ENCODE results near the gene CBLN1.
"Not testable (repeated sequence)": the region's sequence is repeated elsewhere in the genome, so short reads cannot be mapped to it uniquely, and the experiment has no call there.

The CBLN1 gene

DNA sequence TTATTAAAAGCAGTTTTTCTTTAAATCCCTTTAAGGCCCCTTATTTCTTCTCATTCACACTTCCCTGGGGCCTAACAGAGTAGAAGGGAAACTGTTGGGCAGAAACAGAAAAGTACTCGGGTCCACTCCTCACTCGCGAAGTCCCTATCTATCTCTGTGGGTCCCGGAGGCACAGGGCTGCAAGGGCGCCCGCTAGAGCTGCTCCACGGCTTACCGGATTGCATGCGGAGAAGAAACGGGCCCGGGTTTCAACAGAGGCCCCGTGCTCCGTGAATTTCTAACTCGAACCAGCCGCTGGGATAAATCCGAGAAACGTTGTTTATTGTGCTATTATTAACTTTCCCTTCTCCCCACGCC is 4.3 kb downstream of the CBLN1 start:
- no peak for DNase-seq

DNA sequence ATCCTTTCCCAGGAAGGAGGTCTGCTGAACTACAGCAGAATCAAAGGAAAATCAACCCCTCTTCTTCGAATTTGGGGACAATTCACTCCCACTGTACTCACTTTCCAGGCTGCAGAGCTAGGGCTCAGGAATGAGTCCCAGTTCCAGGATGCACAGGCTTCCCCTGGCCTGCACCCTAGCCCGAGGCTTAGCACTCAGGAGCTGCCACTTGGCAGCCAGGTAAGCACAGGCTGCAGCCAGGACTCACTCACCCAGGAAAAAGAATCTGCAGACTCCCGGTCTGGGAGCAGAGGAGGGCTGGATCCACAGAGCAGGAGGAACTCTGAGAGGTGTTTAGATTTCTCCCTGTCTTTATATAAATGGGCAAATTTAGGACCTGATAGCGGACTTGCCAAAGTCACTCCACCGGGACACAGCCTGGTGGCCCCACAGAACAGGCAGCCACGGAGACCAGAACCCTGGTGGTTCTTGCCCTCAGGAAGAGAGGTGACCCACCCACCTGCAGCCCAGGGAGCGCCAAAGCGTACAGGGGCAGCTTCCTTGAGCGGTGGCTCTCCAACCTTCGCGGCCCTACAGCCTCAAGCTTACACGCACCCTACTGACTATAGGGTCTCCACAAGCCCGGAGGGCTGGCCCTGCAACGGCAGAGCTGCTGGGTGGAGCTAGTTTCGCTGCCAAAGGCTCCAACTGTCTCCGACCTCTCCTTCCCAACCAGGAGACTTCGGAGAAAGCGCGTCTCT is 4.8 kb downstream of the CBLN1 start:
- DNase-seq: no peak

DNA sequence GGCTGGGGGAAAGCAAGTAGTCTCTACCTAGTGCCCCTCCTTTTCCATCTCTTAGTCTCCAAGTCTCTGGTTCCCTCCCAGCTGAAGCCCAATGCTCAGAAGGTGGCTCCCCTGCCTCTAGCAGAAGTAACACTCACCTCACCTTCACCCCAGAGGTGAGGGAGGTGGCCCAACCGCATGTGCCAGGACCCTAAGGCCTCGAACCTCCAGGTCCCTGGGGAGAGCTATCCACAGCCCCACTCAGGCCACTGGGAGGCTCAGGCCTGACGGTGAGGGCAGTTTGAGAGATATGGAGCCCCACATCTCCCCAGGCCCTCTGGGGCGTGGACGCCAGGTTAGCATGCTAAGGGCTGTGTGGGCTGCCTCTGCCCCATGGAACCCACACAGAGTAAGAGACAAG is 5.8 kb downstream of the CBLN1 start:
- DNase-seq: no peak

DNA sequence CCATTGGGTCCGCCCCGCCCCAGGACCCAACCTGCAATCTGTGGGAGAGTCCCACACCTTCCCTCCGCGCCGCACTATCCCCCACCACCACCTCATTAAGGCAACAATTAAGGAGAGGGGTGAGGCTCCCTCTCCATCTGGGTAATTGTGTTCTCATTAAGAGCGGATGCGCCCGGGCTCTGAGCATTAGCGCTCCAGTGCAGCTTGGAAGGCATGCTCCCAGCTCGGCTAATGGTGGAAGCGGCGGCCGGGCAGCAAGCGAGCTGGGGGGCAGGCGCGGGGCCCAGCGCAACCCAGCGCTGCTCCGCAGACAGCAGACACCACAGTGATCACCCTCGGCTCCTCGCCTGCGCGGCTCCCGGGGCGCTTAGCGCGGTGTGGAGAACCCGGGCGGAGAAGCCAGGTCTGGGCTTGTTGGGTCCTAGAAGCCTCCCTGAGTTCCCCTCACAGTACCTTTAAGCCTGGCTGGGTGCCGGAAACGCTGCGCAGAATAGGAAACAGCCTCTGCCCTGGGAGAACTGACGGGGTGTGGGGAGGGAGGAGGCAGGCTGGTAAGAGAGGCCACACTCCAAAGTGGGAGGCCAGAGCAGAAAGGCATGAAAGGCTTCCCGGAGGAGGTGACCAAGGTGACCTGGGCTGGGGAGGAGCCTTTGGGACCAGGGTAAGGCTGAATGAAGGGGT is 6.4 kb downstream of the CBLN1 start:
- no peak for DNase-seq

DNA sequence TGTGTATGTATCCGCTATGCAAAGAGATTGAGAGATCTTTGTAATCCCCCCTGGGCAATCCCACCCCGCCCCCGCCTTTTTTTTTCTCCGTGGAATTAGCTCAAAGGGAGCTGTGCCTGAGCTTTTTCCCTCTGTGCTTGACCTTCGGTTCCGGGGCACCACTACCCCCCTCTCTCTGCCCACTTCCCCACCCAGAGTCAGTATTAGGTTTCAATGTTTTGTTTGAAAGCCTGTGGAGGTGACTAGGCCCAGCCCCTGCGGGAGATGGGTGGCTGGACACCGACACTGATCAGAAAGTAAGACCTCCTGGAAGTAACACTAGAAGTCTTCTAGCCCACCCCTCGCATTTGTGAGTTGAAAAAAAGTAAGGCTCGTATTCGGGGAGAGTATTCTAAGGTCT is 7.0 kb downstream of the CBLN1 start:
- DNase-seq: no peak

DNA sequence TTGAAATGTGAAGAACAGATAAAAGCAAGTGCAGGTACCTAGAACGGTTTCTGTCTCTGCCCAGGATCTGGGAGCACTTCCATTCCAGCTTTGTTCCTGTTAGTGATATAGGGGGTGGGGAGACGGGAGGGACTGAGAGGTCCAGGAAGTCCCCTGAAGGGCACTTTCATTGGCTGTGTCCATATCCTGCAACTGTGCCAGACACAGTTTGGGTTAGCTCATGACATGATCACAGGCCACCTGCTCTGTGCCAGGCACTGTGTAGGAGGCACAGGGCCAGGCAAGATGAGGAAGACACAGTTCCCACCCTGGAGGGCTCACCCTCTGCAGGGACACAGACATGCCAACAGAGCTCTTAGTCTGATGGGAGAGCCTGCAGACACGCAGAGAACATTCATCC is 7.9 kb downstream of the CBLN1 start:
- DNase-seq: no peak

DNA sequence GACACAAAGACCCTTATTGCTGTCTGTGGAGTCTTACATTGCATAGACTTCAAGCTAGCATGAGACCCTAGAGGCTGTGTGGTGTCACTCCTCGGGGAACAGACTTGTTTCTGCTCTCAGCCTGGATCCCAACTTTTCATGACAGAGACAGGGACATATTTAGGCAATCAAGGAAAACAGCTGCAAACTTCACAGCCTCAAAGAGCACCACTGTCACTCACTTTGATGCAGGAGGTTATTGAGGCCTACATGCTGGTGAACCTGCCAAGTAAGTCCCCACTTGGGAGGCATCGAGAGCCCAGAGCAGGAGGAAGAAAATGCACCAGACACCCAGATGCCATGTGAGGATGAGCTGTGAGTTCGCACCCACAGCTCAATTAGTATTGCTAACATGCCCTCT is 10.3 kb downstream of the CBLN1 start:
- no peak for DNase-seq

DNA sequence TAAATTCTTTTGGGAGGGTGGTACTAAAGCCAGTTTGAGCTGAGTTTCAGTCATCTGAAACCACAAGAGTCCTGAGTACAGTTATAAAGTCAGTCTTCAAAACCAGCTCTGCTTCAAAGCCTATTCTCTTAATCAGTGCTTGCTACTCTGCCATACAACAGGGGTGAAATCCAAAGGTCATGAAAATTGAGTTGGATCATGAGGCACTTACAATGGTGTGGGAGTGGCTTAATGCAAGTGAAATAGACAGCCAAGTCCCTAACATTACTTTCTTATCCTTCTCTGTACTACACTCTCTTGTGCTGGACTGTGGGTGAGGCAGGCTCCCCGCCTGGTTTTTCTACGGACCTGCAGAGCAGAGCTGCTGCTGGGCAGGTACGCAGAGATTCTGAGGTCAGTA is 12.4 kb downstream of the CBLN1 start:
- DNase-seq: no peak

DNA sequence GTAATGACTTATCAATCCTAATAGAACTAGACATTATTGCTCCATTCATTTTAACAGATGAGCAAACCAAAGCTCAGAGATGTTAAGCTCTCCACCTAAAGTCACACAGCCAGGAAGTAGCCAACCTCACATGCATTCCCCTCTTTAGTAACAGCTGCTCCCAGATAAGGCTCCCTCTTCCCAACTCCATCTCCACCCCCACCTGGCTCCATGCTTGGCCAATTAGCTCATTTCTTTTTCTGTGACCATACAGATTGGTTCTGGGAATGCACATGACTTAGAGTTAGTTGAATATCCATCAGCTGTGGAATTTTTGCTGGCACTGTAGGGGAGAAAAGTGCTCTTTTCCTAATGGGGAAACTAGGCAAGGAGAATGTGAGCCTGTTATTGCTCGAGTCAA is 13.0 kb downstream of the CBLN1 start:
- no peak for DNase-seq

DNA sequence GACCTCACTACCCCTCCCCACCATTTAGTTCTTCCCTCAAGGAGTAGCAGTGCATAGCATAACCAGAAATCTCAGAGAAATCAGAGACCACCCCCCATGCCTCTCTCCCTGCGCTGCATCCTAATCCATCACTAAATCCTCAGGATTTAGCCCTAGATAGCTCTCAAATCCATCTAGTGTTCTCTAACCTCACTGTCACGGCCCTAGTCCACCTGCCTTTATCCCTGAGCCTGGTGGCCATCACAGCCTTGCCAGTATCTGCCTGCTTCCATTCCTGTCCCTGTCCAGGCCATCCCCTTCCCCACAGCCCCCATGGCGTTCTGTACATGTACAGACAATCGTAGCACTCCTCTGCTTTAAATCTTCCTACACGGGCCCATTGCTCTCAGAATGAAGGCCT is 19.1 kb downstream of the CBLN1 start:
- no peak for DNase-seq

DNA sequence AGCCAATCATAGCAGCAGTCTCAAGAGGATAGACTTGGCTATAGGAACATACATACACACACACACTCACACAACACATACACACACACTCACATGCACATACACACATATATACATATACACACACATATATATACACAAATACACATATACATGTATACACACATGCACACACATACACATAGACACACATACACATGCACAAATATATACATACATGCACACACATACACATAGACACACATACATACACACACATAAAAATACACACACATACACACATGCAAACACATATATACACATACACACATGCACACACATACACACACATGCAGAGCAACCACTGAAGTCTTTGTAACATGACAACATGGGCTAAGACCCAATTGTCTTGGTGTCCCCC is 19.7 kb downstream of the CBLN1 start:
- DNase-seq: no peak

DNA sequence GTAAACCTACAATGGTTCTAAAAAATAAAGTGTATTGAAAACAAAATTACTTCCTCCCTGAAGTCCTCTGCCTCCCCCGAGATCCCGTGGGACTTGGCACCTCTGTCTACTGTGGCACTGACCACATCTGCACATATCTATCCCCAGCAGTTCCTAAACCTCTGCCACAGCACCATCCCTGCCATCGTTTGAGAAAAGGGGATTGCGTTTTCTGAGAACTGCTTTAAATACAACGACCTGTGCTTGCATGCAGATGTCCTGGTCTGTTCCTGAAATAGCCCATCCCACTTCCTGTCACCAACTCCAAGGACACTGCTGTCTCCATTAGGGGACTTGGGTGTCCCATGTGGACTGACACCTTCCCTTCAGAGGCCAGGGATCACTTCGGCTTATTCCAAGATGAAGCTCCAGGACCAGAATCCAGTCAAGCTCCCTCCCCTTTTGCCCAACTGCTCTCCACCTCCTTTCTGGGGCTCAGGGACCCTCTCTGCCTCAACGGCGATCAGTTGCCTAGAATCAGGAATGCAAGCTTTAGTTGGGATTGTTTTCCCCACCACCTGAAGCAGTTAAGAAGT is 20.6 kb downstream of the CBLN1 start:
- DNase-seq: no peak

DNA sequence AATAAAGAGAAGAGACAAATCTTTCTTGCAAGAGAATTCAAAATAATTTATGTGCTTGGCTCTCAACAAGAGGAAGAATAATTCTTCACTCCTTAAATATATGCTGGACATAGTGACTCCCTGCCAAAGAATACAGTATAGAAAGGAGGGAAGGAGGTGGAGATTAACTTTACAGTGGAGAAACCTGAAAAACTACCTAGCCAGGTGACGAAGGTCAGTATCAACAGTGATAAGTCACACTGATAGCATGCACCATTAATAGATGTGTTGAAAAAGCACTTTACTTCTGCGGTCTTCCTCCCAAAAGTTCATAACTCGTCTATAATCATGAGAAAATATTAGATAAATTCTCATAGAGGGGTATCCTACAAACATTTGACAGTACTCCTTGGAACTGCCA is 21.4 kb downstream of the CBLN1 start:
- DNase-seq: no peak

DNA sequence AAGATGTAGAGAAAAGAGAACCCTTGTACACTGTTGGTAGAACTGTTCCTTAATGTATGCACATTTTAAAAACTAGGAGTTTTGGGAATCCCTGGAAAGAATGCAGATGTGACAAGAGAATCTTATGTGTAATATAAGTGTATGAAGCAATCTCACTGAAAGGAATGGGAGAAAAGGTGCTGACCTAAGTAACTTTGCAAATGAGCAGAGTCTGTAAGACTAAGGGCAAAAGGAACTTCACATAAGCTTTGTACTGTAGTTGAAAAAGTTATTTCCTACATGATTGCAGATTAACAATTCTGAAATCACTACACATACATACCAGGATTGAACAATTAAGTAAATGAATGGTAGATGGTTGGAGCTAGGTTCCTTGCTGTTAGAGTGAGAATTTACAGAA is 22.3 kb downstream of the CBLN1 start:
- no peak for DNase-seq

DNA sequence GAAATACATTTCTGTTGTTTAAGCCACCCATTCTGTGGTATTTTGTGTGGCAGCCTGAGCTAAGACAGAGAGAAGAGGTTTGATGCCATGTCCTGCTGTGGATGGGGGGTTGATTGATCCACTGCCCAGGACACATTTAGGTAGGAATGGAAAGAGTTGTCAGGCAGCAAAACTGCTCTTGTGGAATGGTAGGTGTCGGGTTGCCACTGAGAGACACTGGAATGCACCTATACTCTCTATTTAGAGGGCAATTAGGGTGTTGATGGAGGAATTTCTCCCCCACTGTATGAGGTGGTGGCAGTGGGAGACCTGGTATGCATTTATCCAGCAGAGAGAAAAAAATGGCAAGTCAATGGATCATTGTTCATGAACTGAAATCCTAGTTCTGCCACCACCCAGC is 30.9 kb downstream of the CBLN1 start:
- no peak for DNase-seq

DNA sequence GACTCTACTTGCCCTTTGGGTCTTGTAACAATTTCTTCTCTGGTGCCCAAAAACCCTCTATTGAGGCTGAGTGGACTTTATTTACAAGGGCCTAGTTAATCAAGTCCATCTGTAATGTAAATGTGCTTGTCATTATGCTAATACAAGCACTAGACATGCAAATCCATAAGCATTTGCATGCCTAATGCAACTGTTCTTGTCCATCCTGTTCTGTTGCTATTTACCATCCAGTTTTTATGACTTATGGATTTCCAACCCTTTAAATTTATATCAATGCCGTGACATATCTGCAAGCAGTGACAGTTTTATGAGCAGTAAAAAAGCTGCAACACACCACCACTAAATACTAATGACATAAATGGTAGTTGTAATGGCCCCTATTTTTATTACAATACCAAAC is 33.4 kb downstream of the CBLN1 start:
- DNase-seq: no peak

DNA sequence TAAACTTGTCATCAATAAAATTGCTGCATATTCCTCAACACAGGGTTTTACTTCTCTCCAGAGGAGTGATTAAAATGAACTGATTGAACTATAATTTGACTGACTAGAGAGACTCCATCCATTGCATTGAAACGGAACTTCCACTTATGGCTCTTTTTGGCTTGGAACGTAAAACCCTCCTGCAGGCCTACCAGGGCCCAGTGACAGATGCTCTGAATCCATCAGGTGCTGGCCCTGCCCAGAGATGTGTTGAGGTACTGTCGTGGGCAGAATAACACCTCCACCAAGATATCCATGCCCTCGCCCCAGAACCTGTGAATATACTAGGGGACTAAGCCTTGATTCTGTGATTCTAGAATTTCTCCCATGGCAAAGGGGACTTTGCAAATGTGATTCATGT is 45.4 kb downstream of the CBLN1 start:
- no peak for DNase-seq

DNA sequence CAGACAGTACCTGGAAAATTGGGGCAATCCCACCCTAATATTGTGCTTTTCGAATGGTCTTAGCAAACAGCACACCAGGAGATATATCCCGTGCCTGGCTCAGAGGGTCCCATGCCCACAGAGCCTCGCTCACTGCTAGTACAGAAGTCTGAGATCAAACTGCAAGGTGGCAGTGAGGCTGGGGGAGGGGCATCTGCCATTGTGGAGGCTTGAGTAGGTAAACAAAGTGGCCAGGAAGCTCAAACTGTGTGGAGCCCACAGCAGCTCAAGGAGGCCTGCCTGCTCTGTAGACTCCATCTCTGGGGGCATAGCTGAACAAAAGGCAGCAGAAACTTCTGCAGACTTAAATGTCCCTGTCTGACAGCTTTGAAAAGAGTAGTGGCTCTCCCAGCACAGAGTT is 53.3 kb downstream of the CBLN1 start:
- not testable (repeated sequence) for DNase-seq

Data from activated CD4-positive, alpha-beta T cell treated with anti-CD3 and anti-CD28 coated beads for 4 hours (primary cell).